GM19043 (cell line): Measurements from ENCODE around the gene PALD1.
"Not testable (repeated sequence)": the region's sequence is repeated elsewhere in the genome, so short reads cannot be mapped to it uniquely, and the experiment has no call there.

Experiments
- ATAC-seq: cut with Tn5 transposase; IDR thresholded peaks from one replicate; pipeline ENCODE4 v1.9.1; 2021; ENCODE audit warnings: low read depth; ENCODE audit not compliant: unreplicated experiment

Gene PALD1

DNA sequence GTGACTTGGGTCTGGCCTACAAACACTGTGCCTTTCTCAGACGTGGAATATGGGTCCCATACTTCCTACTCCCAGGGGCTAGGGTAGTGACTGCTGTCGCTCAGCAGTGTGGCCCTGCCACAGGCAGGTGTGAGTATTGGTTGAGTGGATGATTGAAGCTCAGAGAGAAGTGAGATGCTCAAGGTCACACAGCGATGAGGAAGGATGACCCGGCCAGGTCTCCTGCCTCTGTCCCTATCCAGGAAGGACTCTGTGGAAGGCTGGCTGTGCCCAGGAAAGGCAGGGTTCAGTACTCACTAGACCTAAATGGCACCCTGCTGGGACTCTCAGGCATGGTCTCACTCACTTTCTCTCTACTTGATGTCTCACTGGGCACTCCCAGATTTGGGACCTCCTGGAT, 121.2 kb downstream of the PALD1 start:
- ATAC-seq, result no peak

DNA sequence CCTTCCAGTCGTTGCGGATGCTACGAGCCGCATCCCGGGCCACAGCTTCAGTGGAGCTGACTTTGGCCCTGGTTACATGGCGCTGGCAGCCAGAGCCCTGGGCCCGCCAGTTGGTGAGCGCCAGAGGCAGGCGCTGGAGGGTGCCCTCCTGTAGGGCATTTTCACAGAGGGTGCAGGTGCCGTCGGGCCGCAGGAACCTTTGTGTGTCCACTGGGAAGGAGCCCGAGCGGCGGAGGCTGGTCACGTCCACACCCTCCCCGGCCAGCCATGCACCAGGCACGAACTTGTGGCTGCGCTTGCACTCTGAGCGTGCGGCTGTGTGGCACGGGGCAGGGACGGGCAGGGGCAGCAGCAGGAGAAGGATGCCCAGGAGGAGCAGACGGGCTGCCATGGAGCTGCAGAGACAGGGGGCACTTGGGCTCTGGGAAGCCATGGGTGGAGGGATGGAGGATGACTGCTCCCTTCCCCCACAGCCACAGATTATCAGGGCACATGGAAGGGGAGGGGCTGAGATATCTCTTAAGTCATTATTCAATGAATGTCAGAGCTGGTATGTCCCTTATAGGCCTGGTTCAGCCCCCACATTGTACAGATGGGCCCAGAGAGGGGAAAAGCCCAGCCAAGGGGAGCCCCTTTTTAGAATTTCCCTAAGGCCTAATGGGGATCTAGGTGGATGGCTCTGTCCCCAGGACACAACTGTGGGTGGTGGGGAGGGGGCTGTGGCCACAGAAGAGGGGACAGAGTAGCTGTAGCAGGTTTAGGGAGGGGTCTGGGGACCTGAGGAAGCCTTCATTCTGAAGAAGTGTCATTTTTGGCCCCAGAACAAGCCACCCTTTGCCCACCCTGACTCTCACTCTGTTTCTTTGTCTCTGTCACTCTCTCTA, 122.2 kb downstream of the PALD1 start:
- no peak for ATAC-seq

DNA sequence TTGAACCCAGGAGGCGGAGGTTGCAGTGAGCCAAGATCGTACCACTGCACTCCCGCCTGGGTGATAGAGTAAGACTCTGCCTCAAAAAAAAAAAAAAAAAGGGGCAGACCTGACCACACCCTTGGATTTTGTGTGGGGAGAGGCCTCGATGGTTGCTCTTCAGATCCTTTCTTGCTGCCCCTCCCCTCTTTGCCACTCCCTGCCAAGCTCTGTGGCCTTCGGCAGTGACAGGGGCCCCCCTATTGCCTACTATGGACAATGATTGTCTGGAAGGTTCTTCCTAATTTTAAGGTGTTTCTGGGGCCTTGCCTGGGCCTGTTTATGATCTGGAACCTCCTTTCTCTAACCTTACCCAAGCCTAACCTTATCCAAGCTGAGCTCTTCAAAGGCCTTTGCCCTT, 123.2 kb downstream of the PALD1 start:
- ATAC-seq, result no peak

DNA sequence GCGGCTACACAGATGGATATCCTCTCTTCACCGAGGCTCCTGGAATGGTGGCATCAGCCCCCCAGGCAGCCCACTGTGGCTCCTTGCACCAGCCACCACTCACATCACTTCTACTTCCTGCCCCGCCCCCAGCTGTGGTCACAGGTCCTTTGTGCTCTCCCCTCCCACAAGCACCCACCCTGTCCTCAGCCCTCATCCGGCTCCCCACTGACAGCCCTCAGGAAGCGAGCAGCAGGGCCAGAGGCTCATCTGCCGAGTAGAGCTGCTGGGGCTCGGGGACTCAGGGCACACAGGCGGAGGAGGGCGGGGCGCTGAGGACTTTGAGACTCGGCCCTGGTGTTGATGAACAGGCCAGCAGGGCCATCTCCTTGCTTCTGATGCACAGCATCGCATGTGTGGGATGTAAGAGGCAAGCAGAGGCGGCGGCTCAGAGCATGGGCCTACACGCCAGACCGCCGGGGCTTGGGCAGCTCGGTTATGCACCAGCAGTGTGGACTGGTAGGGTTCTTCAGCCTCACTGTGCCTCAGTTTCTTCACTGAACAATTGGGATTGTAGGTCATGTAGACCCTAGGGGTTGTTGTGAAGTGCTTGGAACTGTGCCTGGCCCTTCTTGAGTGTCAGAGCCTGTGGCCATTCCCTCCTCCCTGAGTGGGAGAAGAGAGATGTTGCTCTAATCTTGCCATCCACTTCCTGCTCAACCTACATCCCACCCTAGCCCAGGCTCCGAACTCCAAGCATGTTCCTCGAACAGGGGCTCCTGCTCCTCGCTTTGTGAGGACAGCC, 124.3 kb downstream of the PALD1 start, which contains the start of gene PRF1:
PRF1 (minus strand) TSS at position 77 of the 784 bp plus-strand sequence. CDS start 1,839 bp downstream, outside the sequence.
- ATAC-seq, result no peak

DNA sequence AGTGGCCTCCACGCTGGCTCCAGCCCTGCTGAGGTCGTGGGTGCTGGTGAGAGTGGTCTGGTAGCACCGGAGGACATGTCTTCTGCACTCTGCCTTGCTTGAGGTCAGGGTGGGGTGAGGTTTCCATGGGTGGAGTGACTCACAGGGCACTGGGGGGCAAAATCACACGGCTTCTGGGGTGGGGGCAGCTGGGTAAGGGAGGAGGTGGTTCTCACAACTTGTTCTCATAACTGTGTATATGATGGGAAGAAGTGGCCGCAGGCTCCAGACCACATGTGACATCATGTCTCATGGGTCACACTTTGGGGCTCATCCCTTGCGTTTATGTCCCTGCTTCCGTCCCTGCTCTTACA, 124.9 kb downstream of the PALD1 start:
- ATAC-seq, result no peak

DNA sequence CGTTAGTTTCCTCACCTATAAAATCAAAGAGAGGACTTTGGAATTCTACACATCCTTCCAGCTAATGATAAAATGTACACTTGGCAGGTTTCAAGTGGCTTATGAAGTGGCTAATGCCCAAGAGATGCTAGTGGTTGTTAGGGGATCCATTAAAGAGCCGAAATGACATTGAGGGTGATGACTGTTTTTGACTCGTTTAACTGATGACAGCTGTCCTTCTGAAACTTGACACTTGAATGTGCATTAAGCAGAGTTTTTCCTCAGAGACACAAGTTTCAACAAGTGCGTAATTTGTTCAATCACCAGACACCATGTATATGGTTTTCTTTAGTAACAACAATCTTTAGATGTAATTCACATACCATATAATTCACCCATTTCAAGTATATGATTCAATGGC, 125.5 kb downstream of the PALD1 start:
- ATAC-seq, result no peak

DNA sequence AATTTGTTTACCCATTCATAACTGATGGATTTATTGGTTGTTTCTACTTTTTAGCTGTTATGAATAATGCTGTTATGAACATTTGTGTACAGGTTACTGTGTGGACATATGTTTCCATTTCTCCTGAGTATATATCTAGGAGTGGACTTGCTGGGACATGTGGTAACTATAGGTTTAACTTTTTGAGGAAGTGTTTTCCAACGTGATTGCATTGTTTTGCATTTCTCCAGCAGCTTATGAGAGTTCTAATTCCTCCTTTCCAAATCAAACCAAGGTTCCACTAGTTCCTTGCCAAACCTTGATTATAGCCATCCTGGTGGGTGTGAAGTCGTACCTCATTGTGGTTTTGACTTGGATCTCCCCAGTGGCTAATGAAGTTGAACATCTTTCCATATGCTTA, 126.6 kb downstream of the PALD1 start:
- no peak for ATAC-seq

DNA sequence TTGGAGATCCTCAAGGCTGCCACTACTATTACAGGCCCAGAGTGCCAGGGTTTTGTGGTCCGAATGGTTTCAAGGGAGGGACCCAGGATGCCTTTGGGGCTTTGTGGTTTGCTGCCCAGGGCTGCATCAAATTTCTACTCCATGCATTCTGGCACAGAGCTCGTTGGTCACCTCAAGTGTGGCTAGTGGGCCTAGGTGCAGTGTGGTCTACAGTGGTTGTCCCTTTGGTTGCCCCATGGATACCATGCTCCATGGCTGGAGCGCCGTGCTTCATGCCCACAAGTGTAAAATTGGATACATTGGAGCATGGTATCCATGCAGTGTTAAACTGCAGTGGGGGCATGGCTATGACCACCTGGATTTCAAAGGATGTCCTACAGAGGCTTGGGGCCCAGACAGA, 129.4 kb downstream of the PALD1 start:
- ATAC-seq, result no peak

DNA sequence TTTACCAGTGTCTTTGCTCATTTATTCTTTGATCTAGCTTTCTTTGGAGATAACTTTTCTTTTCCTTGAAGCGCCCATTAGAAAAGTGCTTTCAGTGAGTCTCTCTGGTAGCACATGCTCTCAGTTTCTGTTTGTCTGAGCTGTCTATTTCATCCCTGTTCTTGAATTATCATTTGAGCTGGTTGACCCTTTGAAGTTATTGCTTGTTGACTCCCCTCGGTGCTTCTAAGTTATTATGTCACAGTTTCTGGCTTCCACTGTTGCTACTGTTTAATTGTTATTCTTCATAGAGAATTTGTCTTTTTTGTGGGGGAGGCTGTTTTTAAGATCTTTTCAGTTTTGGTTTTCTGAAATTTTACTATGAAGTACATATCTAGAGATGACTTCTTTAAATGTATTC, 135.4 kb downstream of the PALD1 start:
- no peak for ATAC-seq

DNA sequence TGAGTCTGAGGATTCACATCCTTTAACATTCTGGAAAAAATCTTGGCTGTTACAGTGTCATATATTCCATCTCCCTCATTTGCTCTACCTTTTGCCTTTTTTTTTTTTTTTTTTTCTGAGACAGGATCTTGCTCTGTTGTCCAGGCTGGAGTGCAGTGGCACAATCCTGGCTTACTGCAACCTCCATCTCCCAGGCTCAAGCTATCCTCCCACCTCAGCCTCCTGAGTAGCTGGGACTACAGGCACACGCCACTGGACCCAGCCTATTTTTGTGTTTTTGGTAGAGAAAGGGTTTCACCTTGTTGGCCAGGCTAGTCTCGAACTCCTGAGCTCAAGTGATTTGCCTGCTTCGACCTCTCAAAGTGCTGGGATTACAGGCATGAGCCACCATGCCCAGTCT, 135.8 kb downstream of the PALD1 start:
- not testable (repeated sequence) for ATAC-seq

DNA sequence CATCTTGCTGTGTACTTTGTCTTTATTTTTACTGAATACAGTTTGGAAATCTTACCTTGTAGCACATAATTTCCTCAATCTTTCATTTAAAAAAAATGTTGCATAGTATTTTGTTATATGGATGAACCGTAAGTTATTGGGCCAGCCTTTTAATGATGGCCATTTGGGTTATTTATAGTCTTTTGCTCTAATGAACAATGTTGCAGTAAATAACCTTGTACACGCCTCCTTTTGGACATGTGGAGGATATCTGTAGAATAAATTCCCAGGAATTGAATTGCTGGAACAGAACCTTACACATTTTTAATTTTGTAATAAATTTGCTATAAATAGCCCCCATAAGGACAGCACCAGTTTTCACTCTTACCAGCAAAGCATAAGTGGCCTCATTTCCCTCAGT, 136.6 kb downstream of the PALD1 start:
- ATAC-seq, result no peak

DNA sequence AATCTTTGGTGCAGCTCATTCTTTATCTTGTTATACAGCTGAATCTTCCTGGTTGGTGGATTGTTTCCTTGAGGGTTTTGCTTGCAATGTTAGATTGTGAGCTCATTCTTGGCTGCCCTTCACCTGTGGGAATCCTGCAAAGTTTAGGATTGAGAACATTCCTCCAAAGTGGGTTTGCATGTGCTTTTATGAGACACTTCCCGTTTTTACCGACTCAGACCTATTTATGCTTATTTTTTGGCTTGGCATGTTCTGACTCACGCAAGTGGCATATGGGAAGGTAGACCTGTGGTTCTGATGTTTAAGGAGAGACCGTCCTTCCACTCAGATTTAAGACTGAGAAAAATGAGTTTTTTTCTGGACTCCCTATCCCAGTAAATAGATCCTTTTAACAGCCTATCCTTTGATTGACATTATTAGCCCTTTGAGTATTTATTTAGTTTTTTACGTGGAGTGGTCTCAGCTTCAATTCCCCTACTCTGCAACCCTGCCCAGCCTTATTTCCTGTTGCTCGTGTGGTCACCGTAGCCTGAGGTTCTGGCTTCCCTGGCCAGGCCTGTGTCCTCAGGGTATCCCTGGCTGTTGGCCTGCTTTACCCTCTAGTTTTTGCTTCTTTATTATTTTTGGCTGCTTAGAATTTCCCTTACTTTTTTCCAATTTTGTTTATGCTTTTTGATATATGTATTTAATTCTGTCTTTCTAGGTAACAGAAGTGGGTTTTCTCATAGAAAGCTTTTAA, 137.4 kb downstream of the PALD1 start:
- no peak for ATAC-seq

DNA sequence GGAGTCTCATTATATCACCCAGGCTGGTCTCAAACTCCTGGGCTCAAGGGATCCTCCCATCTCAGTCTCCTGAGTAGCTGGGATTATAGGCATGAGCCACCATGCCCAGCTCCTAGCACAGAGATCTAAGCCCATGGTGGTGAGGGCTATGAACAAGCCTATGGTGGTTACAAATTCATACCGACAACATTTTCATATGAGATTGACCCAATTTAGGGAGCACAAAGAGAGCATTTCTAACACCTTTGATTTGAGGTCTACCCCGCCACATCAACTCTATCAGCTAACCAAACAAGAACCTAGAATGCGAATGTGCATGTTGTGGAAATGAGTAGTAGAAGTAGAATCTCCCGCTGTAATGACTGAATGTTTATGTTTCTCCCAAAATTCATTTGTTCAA, 138.2 kb downstream of the PALD1 start:
- no peak for ATAC-seq
